ENCODE results near the gene CKAP2L. TPM values are rescaled to one million over a fixed set of nuclear protein-coding genes. Genes with fewer than 3 reads are reported as not detected.

CKAP2L gene
- total and polyA plus RNA-seq, 10 of the 15 experiments (the other 5 are each of a cell fraction or from before 2014, with no cell fraction given) = 10.5 to 37.4 (median 20.2) TPM

GRCh38 chr2:112690853-112691401 lies 73.5 kb downstream of the CKAP2L start (continued):
- TF ChIP-seq SRF (IDR thresholded peaks at IDR 0.05; ENCODE audit: low read depth in 2 of 2, low read length in 2 of 2) = no peak
- no peak for TF ChIP-seq JUNB (IDR thresholded peaks at IDR 0.05)
- TF ChIP-seq GATAD2B (conservative IDR thresholded peaks at IDR 0.05; ENCODE audit: low read depth) = peak; percentile 52; the same call in 1 of the 2 replicates
- no peak for TF ChIP-seq BRCA1 (IDR thresholded peaks at IDR 0.05; ENCODE audit: low read depth, low read length)
- TF ChIP-seq FOXM1 (IDR thresholded peaks at IDR 0.05; ENCODE audit: low read depth, low read length) = no peak
- TF ChIP-seq IRF3 (IDR thresholded peaks at IDR 0.05) = no peak
- peak; percentile 53; the same call in 1 of the 2 replicates for TF ChIP-seq DPF2 (IDR thresholded peaks at IDR 0.05)
- no peak for TF ChIP-seq E4F1 (IDR thresholded peaks at IDR 0.05; ENCODE audit: borderline replicate concordance, partially characterized antibody)
- no peak for TF ChIP-seq SREBF1 (IDR thresholded peaks at IDR 0.05; ENCODE audit: low read length)
- peak; percentile 70; the same call in 1 of the 2 replicates for TF ChIP-seq SMC3 (IDR thresholded peaks at IDR 0.05; ENCODE audit: borderline replicate concordance, low read length)
- TF ChIP-seq SUPT20H (IDR thresholded peaks at IDR 0.05; ENCODE audit: borderline replicate concordance, control insufficient read depth, low read depth, low read length) = no peak
- no peak for TF ChIP-seq SMAD5 (IDR thresholded peaks at IDR 0.05; ENCODE audit: low read depth)
- no peak for TF ChIP-seq SIN3A (IDR thresholded peaks at IDR 0.05; ENCODE audit: low read depth, low read length)
- no peak for TF ChIP-seq HSF1 (IDR thresholded peaks at IDR 0.05; ENCODE audit: low read depth, low read length)
- TF ChIP-seq MEF2A (IDR thresholded peaks at IDR 0.05; ENCODE audit: insufficient read depth, low read depth, low read length) = no peak
- TF ChIP-seq FOXK2 (IDR thresholded peaks at IDR 0.05) = no peak
- TF ChIP-seq ZNF622 (IDR thresholded peaks at IDR 0.05) = no peak
- peak; percentile 47; the same call in 1 of the 2 replicates for TF ChIP-seq YY1 (IDR thresholded peaks at IDR 0.05; ENCODE audit: low read depth, low read length)
- no peak for TF ChIP-seq ZBTB4 (CRISPR knock-in tag; IDR thresholded peaks at IDR 0.05)
- TF ChIP-seq USF2 (IDR thresholded peaks at IDR 0.05; ENCODE audit: borderline replicate concordance, low read depth, low read length) = no peak; the same call in 1 of the 2 replicates
- TF ChIP-seq TAF1 (IDR thresholded peaks at IDR 0.05; ENCODE audit: borderline replicate concordance, low read depth, low read length) = no peak
- TF ChIP-seq WRNIP1 (IDR thresholded peaks at IDR 0.05; ENCODE audit: borderline replicate concordance, low read depth, low read length) = no peak
